ENCODE results near the gene C4BPA. TPM values are rescaled to one million over a fixed set of nuclear protein-coding genes. Genes with fewer than 3 reads are reported as not detected.

Gene C4BPA
- total RNA-seq, 2 experiments from 2014 or later, result not detected

DNA sequence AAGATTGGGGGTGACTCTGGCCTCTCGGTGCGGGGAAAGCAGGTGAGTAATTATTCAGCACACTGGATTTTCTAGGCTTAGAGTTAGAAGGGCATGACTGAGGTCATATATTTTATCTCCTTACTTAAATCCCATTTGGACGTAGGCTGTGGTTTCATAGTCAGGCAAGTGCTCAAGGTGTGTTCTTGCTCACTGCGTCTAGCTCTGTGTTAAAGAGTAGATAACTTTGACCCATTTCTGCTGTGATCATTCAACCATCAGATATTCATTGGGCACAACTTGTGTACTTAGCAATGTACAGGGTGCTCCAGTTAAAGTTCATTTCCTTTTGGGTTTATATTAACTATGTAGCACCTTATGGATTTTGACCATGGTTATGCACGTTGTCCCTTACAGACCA, 36.4 kb upstream of the C4BPA start:
- H3K36me3 Mint-ChIP-seq (ENCODE audit: low read depth), result peaks cover 5% of the 10 kb centered on the region
- no peak for DNase-seq
- ChIA-PET POLR2A (no interaction called here), CTCF (interaction anchor here (0.6 to 1.7 kb wide), 3 partner anchors 8 to 235 kb away, joined by 3 read pairs; no protein-coding TSS in a partner anchor)
- no peaks in the 10 kb centered on the region for H3K9me3 Mint-ChIP-seq
- H3K27me3 Mint-ChIP-seq, result no peaks in the 10 kb centered on the region
- no peak overlapping the region for H3K4me3 Mint-ChIP-seq
- peaks cover 37% of the 10 kb centered on the region for H3K4me1 Mint-ChIP-seq
- H3K27ac Mint-ChIP-seq, result no peak overlapping the region

- Mint-ChIP-seq H3K27ac (no peak overlapping the region), H3K4me3 (no peak overlapping the region), H3K4me1 (peaks cover 37% of the 10 kb centered on the region), H3K27me3 (peaks cover 1% of the 10 kb centered on the region), H3K36me3 (ENCODE audit: low read depth) (peaks cover 7% of the 10 kb centered on the region), H3K9me3 (no peaks in the 10 kb centered on the region)
- POLR2A ChIA-PET, result interaction anchor here (0.6 kb wide), 1 partner anchor 21 kb away, joined by 3 read pairs; no protein-coding TSS in a partner anchor
- no peak for DNase-seq
- CTCF ChIA-PET, result interaction anchor here (1.2 to 5.2 kb wide), 5 partner anchors 10 to 19 kb away, joined by 3 to 14 read pairs (median 4); no protein-coding TSS in a partner anchor
These were observed 35.0 kb upstream of the C4BPA start for GRCh38 chr1:207069061-207069460.

DNA sequence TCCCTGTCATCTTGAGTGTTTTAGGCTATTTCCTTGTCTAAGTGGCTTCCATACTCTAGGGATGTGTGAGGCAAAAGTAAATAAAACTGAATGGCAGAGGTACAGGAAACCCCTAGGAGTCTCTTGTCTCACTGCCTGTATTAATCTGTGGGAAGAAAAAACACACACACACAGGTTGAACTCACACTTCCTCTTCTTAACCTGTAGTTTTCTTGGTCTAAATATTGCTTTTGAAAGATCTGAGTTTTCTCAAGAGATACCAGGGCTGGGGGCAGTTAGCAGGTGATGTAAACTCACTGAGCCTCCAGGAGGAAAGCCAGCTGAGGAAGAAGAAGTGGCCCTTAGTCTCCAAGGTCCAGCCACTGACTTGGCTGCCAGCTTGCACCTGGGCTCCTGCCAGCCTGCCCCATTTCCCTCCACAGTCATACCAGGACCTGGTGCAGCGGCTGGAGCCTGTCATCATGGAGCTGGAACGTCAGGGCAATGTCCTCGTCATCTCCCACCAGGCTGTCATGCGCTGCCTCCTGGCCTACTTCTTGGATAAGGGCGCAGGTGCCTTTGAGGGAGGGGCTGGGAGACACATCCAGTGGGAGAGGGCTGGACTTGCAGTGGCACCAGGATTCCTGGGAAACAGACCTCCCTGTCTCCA, 34.1 kb upstream of the C4BPA start:
- CTCF ChIA-PET, result interaction anchor here (0.7 to 5.2 kb wide), 5 partner anchors 9 to 66 kb away, joined by 3 to 14 read pairs (median 4); no protein-coding TSS in a partner anchor
- peak overlapping the region; percentile 76 for H3K27ac Mint-ChIP-seq

GRCh38 chr1:207070811-207071210, 33.2 kb upstream of the C4BPA start:
- H3K9me3 Mint-ChIP-seq, result no peaks in the 10 kb centered on the region
- H3K36me3 Mint-ChIP-seq (ENCODE audit: low read depth), result peaks cover 7% of the 10 kb centered on the region
- H3K4me3 Mint-ChIP-seq, result no peak overlapping the region
- ChIA-PET CTCF (interaction anchor here (1.2 to 5.2 kb wide), 6 partner anchors 10 to 66 kb away, joined by 3 to 14 read pairs (median 4); partner anchors contain the start of gene PFKFB2), POLR2A (no interaction called here)
- peaks cover 9% of the 10 kb centered on the region for H3K27me3 Mint-ChIP-seq
- H3K4me1 Mint-ChIP-seq, result peaks cover 37% of the 10 kb centered on the region
- H3K27ac Mint-ChIP-seq, result peak overlapping the region; percentile 76
- peak; percentile 38 for DNase-seq

More for the DNA sequence above, 34.1 kb upstream of the C4BPA start:
- peaks cover 7% of the 10 kb centered on the region for H3K27me3 Mint-ChIP-seq
- H3K36me3 Mint-ChIP-seq (ENCODE audit: low read depth), result peaks cover 7% of the 10 kb centered on the region
- H3K4me1 Mint-ChIP-seq, result peaks cover 37% of the 10 kb centered on the region
- no peak overlapping the region for H3K4me3 Mint-ChIP-seq
- no peak for DNase-seq
- POLR2A ChIA-PET, result no interaction called here
- H3K9me3 Mint-ChIP-seq, result no peaks in the 10 kb centered on the region

DNA sequence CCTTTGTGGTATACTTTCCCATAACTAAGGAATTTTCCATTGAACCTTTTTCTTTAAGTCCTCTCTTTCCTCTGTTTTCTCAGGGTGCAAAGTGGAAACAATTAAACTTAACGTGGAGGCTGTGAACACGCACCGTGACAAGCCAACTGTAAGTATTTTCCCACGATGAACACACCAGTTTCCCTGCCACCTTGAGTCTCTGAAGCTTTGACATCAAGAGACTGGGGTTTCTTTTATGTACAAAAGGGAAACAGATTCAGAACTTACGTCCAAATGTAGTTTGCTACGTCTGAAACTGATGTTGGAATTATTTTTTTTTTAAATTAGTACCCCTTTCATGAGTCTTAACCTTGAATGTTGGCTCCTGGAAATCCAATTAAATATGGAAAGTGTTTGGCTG, 32.6 kb upstream of the C4BPA start:
- no peak overlapping the region for H3K27ac Mint-ChIP-seq
- no peaks in the 10 kb centered on the region for H3K9me3 Mint-ChIP-seq
- H3K27me3 Mint-ChIP-seq, result peaks cover 13% of the 10 kb centered on the region
- DNase-seq, result no peak
- peaks cover 37% of the 10 kb centered on the region for H3K4me1 Mint-ChIP-seq
- ChIA-PET POLR2A (no interaction called here), CTCF (interaction anchor here (1.2 to 5.2 kb wide), 7 partner anchors 11 to 67 kb away, joined by 3 to 14 read pairs (median 4); partner anchors contain the start of gene PFKFB2)
- peaks cover 7% of the 10 kb centered on the region for H3K36me3 Mint-ChIP-seq (ENCODE audit: low read depth)
- no peak overlapping the region for H3K4me3 Mint-ChIP-seq

DNA sequence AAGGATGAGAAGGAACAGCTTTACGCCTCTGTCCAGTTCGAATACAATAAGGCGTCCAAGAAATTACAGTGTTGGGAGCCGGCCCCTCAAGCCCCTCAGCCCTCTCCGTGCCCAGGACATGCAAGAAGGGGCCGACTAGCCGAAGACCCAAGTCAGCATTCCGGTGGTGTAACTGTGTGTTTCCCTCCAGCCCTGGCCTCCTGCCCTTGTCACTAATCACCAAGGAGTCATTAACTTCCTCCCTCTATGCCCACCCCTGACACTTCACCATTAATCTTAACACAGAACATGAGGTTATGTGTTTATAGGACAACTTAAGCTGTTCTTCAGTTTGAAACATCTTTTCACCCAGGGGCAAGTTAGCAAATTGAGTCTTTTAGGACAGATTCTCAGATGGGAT, 31.8 kb upstream of the C4BPA start:
- Mint-ChIP-seq H3K36me3 (ENCODE audit: low read depth) (peaks cover 7% of the 10 kb centered on the region), H3K27ac (no peak overlapping the region), H3K4me3 (no peak overlapping the region), H3K27me3 (peaks cover 13% of the 10 kb centered on the region), H3K9me3 (no peaks in the 10 kb centered on the region), H3K4me1 (peaks cover 37% of the 10 kb centered on the region)
- CTCF ChIA-PET, result interaction anchor here (1.5 to 5.2 kb wide), 5 partner anchors 12 to 22 kb away, joined by 4 to 14 read pairs (median 4); partner anchors contain the start of gene PFKFB2
- POLR2A ChIA-PET, result no interaction called here
- no peak for DNase-seq

DNA sequence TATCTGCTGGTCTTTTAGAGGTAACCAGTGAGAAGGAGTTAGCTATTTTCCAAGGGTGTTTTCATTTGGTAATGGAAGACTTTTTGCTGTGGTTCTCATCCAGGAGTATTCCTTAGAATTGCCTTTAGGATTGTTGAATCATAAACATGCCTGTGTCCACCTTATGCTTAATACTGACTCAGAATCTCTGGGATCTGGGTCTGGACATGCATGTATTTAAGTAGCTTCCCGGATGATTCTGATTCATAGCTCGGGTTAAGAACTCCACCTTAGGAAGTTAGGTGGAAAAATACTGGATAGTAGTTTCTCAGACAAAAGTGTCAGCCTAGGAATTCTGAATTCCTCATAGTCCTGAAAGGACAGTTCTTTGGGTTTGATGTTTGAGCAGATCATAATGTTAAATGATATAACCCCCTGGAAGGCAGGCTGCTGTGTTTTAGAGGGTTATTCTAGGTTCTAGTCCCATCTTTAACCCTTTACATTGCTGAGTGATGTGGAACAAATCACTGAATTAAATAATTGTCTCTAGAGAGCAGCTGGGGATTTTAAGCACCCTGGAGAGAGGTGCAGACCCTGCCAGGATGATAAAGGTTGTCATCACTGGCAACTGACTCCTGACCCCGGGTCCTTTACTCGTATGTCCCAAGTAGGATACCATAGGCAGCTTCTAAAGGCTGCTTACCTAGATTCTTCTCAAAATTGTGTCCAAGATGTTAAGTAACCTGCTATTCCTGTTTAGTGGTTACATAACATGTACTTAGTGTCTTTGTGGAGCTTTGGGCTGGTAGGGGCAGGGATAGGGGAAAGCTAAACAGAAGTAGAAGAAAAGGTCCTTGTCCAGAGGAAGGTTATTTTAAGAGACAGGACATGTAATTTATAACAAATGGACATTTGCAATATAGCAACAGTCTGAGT, 29.9 kb upstream of the C4BPA start:
- POLR2A ChIA-PET, result interaction anchor here (0.7 kb wide), 1 partner anchor 26 kb away, joined by 3 read pairs; no protein-coding TSS in a partner anchor
- Mint-ChIP-seq H3K4me1 (peaks cover 31% of the 10 kb centered on the region), H3K4me3 (no peak overlapping the region), H3K9me3 (no peaks in the 10 kb centered on the region), H3K36me3 (ENCODE audit: low read depth) (peaks cover 7% of the 10 kb centered on the region), H3K27ac (no peak overlapping the region), H3K27me3 (peaks cover 13% of the 10 kb centered on the region)
- DNase-seq, result no peak
- CTCF ChIA-PET, result interaction anchor here (0.5 to 1.4 kb wide), 3 partner anchors 10 to 156 kb away, joined by 3 to 5 read pairs (median 3); no protein-coding TSS in a partner anchor

GRCh38 chr1:207076181-207076955, 27.7 kb upstream of the C4BPA start:
- Mint-ChIP-seq H3K27ac (no peak overlapping the region), H3K36me3 (ENCODE audit: low read depth) (peaks cover 7% of the 10 kb centered on the region), H3K4me1 (peaks cover 9% of the 10 kb centered on the region), H3K27me3 (peaks cover 16% of the 10 kb centered on the region), H3K9me3 (no peaks in the 10 kb centered on the region), H3K4me3 (no peak overlapping the region)
- DNase-seq, result no peak
- ChIA-PET POLR2A (no interaction called here), CTCF (interaction anchor here (1.1 to 1.8 kb wide), 3 partner anchors 20 to 165 kb away, joined by 3 to 6 read pairs (median 3); no protein-coding TSS in a partner anchor)

DNA sequence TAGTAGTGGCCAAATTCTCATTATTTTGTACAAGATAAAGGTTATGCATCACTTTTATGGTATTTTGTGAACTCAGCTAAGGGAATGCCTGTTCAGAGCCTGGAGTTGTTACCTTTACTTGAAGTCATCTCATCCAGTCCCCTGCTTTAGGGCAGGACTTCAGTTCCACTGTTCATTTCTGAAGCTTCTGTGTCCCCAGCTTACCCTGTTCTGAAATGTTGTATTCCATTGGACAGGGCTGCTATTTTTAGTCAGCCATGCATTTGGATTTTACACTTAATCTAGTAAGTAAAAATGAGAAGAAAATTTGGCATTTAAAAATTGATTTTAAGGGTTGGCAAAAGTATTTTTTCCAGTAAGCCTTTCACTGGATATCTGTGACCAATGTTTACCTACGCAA, 27.0 kb upstream of the C4BPA start:
- POLR2A ChIA-PET, result no interaction called here
- Mint-ChIP-seq H3K36me3 (ENCODE audit: low read depth) (peaks cover 3% of the 10 kb centered on the region), H3K4me1 (peaks cover 2% of the 10 kb centered on the region), H3K27ac (no peak overlapping the region), H3K27me3 (peaks cover 19% of the 10 kb centered on the region), H3K9me3 (no peaks in the 10 kb centered on the region), H3K4me3 (no peak overlapping the region)
- CTCF ChIA-PET, result interaction anchor here (0.6 to 1.1 kb wide), 3 partner anchors 20 to 166 kb away, joined by 3 read pairs; no protein-coding TSS in a partner anchor
- DNase-seq, result no peak

GRCh38 chr1:207077470-207078377, 26.3 kb upstream of the C4BPA start:
- Mint-ChIP-seq H3K27me3 (peaks cover 24% of the 10 kb centered on the region), H3K4me3 (no peak overlapping the region), H3K36me3 (ENCODE audit: low read depth) (peaks cover 2% of the 10 kb centered on the region), H3K9me3 (no peaks in the 10 kb centered on the region), H3K4me1 (peaks cover 1% of the 10 kb centered on the region), H3K27ac (no peak overlapping the region)
- peak; percentile 81 for DNase-seq
- CTCF ChIA-PET, result interaction anchor here (0.6 to 0.9 kb wide), 4 partner anchors 24 to 1009 kb away, joined by 3 to 4 read pairs (median 3); partner anchors contain the start of gene PFKFB2
- POLR2A ChIA-PET, result no interaction called here

DNA sequence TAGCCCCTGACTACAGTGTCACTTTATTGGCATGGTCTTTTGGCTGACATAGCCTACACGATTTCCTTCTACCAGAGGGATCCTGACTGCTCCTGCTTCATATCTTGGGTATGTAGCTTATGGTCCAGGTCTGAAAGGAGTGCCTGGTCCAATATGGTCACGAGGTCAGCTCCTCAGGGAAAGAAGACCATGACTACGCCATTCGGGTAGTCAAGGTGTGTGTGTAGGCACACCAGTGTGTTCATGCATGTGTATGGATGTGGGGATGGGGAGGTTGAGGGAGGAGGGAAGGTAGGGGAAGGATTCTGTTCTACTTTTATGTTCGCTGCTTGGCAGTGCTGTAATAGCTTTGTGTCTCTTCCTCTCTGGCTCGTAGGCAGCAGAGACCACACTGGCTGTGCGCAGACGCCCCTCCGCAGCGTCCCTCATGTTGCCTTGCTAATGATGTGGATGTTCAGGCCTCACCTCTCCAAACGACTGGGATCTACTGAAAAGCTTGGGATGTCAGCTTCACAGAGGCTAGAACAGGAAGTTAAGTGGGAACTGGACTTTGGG, 25.4 kb upstream of the C4BPA start:
- Mint-ChIP-seq H3K4me1 (peaks cover 3% of the 10 kb centered on the region), H3K9me3 (no peaks in the 10 kb centered on the region), H3K27me3 (peaks cover 30% of the 10 kb centered on the region), H3K36me3 (ENCODE audit: low read depth) (no peaks in the 10 kb centered on the region), H3K4me3 (no peak overlapping the region), H3K27ac (no peak overlapping the region)
- no peak for DNase-seq
- ChIA-PET POLR2A (no interaction called here), CTCF (interaction anchor here (0.8 to 0.9 kb wide), 2 partner anchors 25 to 421 kb away, joined by 3 to 5 read pairs; partner anchors contain the start of gene PFKFB2)
